ENCODE measurements around the gene MUC3A.

MUC3A gene

GRCh38 chr7:100951172-100951571 lies 1.8 kb downstream of the MUC3A start:
- no peak for DNase-seq (ENCODE audit: insufficient read length, low spot score)
- no peak for FAIRE-seq
- TF ChIP-seq CTCF (IDR thresholded peaks at IDR 0.05; ENCODE audit: insufficient read depth, missing control alignments), result no peak

- TF ChIP-seq CTCF (IDR thresholded peaks at IDR 0.05; ENCODE audit: insufficient read depth, missing control alignments), result no peak
- no peak for FAIRE-seq
- no peak for DNase-seq (ENCODE audit: insufficient read length, low spot score)
These were observed 2.7 kb downstream of the MUC3A start for GRCh38 chr7:100951888-100952560.

- FAIRE-seq, result no peak
- TF ChIP-seq CTCF (IDR thresholded peaks at IDR 0.05; ENCODE audit: insufficient read depth, missing control alignments), result no peak
- DNase-seq (ENCODE audit: insufficient read length, low spot score), result no peak
These were observed 3.3 kb downstream of the MUC3A start for GRCh38 chr7:100952641-100953040.

GRCh38 chr7:100957832-100958421 lies 8.6 kb downstream of the MUC3A start:
- DNase-seq (ENCODE audit: insufficient read length, low spot score) (no peak), FAIRE-seq (no peak)
- TF ChIP-seq CTCF (IDR thresholded peaks at IDR 0.05; ENCODE audit: insufficient read depth, missing control alignments), result no peak

- no peak for DNase-seq (ENCODE audit: insufficient read length, low spot score)
- no peak for FAIRE-seq
- TF ChIP-seq CTCF (IDR thresholded peaks at IDR 0.05; ENCODE audit: insufficient read depth, missing control alignments), result no peak
These were observed 10.6 kb downstream of the MUC3A start for GRCh38 chr7:100959894-100960293.

GRCh38 chr7:100962537-100962936 lies 13.2 kb downstream of the MUC3A start:
- TF ChIP-seq CTCF (IDR thresholded peaks at IDR 0.05; ENCODE audit: insufficient read depth, missing control alignments), result no peak
- no peak for FAIRE-seq
- no peak for DNase-seq (ENCODE audit: insufficient read length, low spot score)

- FAIRE-seq, result no peak
- no peak for TF ChIP-seq CTCF (IDR thresholded peaks at IDR 0.05; ENCODE audit: insufficient read depth, missing control alignments)
- DNase-seq (ENCODE audit: insufficient read length, low spot score), result no peak
These were observed 14.1 kb downstream of the MUC3A start for GRCh38 chr7:100963386-100963785.

All from D721Med (cell line).